Stimulated activated CD4-positive, alpha-beta T cell treated with anti-CD3 and anti-CD28 coated beads, Interleukin-4, amount 100 ng/mL, for 4 hours (primary cell): Measurements from ENCODE around the gene CACNA2D3.

Source experiments
- DNase-seq, 2 experiments: peaks; one replicate each; pipeline ENCODE4 v3.0.0-alpha.2; 2020

The CACNA2D3 gene

DNA sequence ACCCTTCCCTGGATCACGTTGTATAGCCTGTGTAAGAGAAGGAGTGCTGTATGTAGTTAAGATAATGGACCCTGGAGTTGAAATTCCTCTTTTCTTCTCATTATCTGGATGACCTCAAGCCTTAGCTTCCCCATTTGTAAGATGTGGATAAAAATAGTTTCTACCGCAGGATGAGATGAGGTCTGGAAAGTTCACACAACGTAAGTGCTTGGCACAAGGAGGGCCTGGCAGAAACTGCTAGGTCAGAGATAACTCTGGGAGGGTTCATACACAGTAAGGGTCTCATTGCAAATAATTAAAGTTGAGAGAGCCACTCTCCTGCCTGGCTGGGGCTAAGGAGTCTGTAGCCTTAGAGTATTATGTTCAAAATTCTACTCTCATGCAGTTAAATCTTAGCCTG lies 591.1 kb downstream of the CACNA2D3 start:
- no peak for DNase-seq

DNA sequence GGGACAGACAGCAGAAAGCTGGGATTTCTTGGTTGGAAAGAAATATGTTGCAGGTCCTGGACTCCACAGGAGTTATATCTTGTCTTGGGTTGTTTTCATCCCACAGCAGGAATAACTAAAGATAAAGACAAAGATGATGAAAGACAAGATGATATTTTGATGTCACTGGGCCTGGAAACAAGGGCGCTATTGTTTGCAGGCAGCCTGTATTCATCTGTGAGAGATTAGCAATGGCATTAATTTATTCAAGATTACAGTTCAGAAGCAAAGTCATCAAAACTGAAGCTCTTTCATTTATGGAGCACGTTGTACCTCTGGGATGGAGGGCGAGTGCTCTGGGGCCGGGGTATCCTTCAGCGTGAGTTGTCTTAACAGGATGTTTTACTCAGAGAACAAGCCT lies 591.7 kb downstream of the CACNA2D3 start:
- no peak for DNase-seq

DNA sequence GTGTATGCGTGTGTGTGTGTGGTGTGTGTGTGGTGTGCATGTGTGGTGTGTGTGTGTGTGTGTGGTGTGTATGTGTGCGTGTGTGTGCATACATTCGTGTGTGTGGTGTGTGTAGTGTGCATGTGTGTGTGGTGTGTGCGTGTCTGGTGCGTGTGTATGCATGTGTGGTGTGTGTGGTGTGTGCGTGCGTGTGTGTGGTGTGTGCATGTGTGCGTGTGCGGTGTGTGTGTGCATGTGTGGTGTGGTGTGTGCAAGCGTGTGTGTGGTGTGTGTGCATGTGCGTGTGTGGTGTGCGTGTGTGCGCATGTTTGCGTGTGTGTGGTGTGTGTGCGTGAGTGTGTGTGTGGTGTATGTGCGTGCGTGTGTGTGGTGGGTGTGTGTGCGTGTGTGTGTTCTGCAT lies 595.2 kb downstream of the CACNA2D3 start:
- DNase-seq: no peak

DNA sequence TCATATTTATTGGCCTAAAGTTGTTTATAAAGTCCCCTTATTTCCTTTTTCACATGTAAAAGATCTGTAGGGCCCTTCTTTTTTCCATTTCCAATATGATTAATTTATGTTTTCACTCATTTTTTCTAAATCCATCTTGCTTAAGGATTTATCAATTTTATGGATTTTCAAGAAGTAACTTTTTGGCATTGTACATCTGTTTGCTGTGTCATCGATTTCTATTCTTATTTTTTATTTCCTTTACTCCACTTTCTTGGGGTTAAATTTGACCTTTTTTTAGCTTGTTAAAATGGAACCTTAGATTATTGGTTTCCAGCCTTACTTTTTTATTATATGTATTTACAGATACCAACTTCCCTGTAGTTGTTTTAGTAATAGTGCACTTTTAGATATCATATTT lies 597.6 kb downstream of the CACNA2D3 start:
- DNase-seq: no peak

- DNase-seq: no peak
These were observed 598.3 kb downstream of the CACNA2D3 start for GRCh38 chr3:54720604-54721003.

GRCh38 chr3:54731732-54732445 lies 609.5 kb downstream of the CACNA2D3 start:
- DNase-seq: no peak

DNA sequence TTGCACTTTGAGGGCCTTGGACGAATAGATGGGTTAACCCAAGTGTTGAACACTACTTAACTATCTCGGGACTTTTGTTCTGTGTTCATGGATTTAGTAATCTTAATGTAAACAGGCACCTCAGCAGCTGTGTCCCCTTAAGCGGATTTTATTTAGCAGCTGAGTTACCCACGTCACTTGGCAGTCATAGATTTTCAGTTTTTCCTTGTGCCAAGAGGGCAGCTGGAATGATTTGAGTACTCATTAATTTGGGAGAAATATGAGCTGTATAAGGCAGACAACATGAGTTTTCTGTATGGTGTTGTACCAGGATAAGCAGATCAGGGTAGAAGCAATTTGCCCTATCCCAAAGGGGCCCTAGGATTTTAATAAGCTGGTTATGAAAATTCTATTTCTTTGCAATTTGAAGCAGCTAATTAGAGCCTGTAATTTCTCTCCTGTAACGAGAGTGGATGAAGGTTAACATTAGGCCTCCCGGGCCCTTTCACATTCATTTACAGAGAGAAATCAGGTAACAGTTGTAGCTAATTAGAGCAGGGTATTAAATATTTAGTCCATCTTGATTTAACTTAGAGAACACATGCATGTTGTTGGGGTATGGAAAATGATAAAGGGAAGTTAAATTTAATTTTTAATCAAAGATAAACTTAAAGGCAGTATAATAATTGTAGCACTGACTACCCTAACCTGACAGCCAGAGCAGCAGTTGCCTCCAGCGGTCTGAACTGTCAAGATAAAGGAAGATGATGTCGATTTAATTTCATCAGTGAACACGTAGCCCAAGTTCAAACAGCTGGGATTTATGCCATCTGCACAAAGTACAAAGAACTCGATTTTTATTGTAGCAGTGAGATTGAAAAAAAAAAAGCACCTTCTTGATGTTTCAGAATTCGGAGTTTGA lies 611.0 kb downstream of the CACNA2D3 start:
- no peak for DNase-seq

GRCh38 chr3:54736459-54736858 lies 614.1 kb downstream of the CACNA2D3 start:
- DNase-seq: no peak

- DNase-seq: no peak
These were observed 621.4 kb downstream of the CACNA2D3 start for GRCh38 chr3:54743755-54744154.

GRCh38 chr3:54744291-54744690 lies 621.9 kb downstream of the CACNA2D3 start:
- DNase-seq: no peak

DNA sequence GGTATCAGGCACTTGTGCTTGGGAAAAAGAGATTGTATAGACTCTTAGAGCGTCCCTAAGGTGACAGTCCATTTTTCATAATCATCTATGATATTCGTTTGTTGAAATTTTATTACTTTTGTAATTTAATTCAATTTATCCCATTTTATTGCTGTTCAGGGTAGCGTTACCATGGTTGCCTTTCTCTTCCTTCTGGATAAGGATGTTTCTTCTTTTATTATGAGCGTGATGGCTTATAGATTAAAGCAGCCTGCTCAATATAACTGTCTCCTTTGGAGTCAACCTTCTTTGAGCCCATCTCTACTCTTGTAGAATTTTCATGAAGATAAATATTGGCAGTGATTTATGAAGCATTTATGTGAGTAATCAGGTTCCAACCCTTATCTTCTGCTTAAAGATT lies 623.5 kb downstream of the CACNA2D3 start:
- no peak for DNase-seq

DNA sequence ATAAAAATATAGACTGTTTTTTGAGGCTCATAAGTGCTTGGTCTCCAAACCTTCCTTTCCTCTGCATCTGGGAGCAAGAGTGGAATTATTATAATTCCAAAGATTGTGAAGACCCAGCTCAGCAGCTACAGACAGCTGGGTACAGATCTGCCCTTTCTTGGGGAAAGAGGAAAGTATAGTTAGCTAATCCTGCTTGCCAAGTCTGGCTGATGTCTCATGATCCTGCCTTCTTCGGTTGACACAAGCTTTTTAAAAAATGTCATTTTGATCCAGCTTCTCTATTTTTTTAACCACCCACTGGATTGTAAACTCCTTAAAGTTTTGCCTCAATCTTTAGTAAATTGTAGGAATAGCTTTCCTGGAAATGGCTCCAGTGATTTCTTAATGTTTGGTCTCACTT lies 624.4 kb downstream of the CACNA2D3 start:
- DNase-seq: no peak

GRCh38 chr3:54755756-54756155 lies 633.4 kb downstream of the CACNA2D3 start:
- no peak for DNase-seq

DNA sequence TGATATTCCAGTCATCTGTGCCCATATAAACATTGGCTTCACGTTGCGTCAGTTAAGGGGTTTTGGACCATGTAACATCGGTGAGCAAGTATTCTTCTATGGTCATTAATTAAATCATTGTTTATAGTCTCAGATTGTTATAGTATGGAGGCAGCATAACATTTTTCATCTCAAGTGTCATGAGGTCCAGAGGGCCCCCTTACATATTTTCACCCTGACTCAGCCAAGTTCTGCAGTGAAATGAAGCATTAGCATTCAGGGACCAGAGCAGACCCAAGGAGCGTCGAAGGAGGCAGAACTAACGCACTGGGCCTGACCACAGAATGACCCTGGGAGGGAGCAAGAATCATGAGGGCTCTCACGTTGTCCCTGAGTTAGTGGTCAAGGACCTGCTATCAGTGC lies 634.0 kb downstream of the CACNA2D3 start:
- DNase-seq: no peak

DNA sequence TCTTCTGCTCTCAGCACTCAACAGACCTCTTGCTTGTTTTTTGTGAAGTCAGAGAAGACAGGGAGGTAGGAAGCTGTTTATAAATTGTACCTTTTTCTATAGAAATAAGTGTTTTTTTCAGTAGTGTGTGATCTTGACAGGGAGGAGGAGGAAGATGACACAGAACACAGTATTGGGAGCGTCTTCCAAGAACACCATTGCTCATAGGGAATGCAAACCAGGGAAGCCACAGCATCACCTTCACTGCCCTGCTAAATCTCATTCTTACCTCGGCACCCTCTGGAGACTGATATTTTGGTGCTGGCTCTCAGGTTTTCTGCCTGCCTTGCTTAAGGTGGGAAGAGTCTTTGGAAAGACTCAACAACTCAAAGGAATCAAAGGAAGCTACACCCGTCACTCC lies 636.1 kb downstream of the CACNA2D3 start:
- DNase-seq: no peak

GRCh38 chr3:54759166-54759565 lies 636.8 kb downstream of the CACNA2D3 start:
- DNase-seq: no peak

- DNase-seq: no peak
These were observed 637.8 kb downstream of the CACNA2D3 start for GRCh38 chr3:54760201-54760600.

- no peak for DNase-seq
These were observed 639.3 kb downstream of the CACNA2D3 start for GRCh38 chr3:54761637-54762036.

GRCh38 chr3:54764911-54765310 lies 642.6 kb downstream of the CACNA2D3 start:
- DNase-seq: no peak

DNA sequence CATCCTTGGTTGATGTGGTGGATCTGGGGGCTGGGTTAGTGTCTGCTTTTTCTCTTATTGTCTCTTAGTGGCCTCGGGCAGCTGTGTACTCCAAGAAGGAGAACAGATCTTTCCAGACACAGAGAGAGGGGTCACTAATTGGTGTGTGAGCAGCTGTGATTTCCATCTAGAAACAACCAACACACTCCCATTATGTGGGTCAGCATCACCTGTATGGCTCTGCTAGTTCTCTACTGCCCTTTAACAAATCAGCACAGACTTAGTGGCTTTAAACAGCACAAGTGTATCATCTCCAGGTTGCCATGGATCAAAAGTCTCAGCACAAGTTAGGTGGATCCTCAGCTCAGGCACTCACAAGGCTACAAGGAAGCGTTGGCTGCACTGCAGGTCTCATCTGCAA lies 648.7 kb downstream of the CACNA2D3 start:
- no peak for DNase-seq

- no peak for DNase-seq
These were observed 649.7 kb downstream of the CACNA2D3 start for GRCh38 chr3:54772051-54772450.

DNA sequence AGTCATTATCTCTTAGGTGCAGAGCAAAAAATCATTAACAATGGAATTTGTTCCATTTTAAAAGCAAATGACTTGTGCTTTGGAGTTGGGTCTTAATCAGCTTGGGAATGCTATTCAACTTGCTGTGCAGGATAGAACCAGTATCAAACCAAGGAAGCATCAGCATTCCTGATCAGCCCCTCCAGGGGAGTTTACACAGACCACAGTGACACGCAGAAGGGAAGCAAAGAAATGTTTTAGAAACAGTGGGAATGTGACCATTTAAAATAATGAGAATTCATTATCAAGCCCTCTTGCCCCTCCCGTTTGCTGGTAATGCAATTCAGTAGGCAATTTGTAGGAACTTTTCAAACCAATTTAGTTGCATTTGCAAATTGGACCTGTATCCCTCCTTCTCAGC lies 650.4 kb downstream of the CACNA2D3 start:
- no peak for DNase-seq

GRCh38 chr3:54773271-54773670 lies 650.9 kb downstream of the CACNA2D3 start:
- DNase-seq: no peak

DNA sequence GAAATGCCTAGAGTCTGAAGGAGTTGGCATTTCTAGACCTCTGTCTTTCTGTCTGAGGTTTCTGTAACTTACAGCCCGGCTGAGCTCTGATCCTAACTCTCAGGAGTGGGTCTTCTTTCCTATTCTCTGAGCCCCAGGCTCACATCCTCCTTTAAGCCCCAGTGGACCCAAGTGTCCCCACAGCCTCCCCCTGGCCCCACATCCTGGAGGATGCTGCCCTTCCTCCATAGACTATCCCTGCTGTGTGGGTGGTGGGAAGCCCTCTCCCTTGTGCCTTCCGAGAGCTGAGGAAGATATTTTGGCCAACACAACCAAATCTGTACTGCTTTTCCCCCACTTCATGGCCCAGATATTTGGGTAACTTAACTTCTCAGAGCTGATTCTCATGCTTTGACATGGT lies 654.2 kb downstream of the CACNA2D3 start:
- DNase-seq: no peak
